M059J (cell line): Measurements from ENCODE around the gene SNCAIP. TPM values are rescaled to one million over a fixed set of nuclear protein-coding genes. Genes with fewer than 3 reads are reported as not detected.

Source experiments
- DNase-seq: peaks from one replicate; pipeline ENCODE4 v3.0.0-alpha.2; 2012; ENCODE audit warnings: low read depth
- total RNA-seq: library from RNA; depleted of rRNA; stranded (reverse); fragments of >200 nt; shearing (Covaris generic); gene quantifications from 2 replicates; pipeline ENCODE4 v1.2.3, GENCODE V29; 2014; rRNA removed

SNCAIP gene
- total RNA-seq, result 0.39 and 0.44 TPM in 2 replicates

- DNase-seq, result peak; percentile 46
Measured at GRCh38 chr5:122311961-122312590, at the start of gene SNCAIP. Gene SNCAIP, plus strand, starts transcription at chr5:122312237. Its CDS starts 78,898 bp downstream, at chr5:122391135.

GRCh38 chr5:122263352-122264030 lies 48.5 kb upstream of the SNCAIP start:
- DNase-seq, result peak; percentile 42

GRCh38 chr5:122264610-122265009 lies 47.4 kb upstream of the SNCAIP start:
- peak; percentile 37 for DNase-seq

GRCh38 chr5:122267185-122267584 lies 44.9 kb upstream of the SNCAIP start:
- DNase-seq, result peak; percentile 24

- no peak for DNase-seq
Measured at GRCh38 chr5:122273696-122274095, 38.3 kb upstream of the SNCAIP start.

GRCh38 chr5:122283592-122283991 lies 28.4 kb upstream of the SNCAIP start:
- no peak for DNase-seq

GRCh38 chr5:122286541-122286940 lies 25.5 kb upstream of the SNCAIP start:
- no peak for DNase-seq

- no peak for DNase-seq
Measured at GRCh38 chr5:122287101-122287500, 24.9 kb upstream of the SNCAIP start.

GRCh38 chr5:122291000-122291901 lies 20.8 kb upstream of the SNCAIP start:
- peak; percentile 53 for DNase-seq

GRCh38 chr5:122292332-122292731 lies 19.7 kb upstream of the SNCAIP start:
- DNase-seq, result no peak

GRCh38 chr5:122295138-122295537 lies 16.9 kb upstream of the SNCAIP start:
- peak; percentile 17 for DNase-seq

- DNase-seq, result no peak
Measured at GRCh38 chr5:122296871-122297270, 15.2 kb upstream of the SNCAIP start.

GRCh38 chr5:122297587-122298298 lies 14.3 kb upstream of the SNCAIP start:
- no peak for DNase-seq

GRCh38 chr5:122300374-122300773 lies 11.7 kb upstream of the SNCAIP start:
- no peak for DNase-seq

GRCh38 chr5:122301016-122301415 lies 11.0 kb upstream of the SNCAIP start:
- no peak for DNase-seq

- DNase-seq, result no peak
Measured at GRCh38 chr5:122304471-122305215, 7.4 kb upstream of the SNCAIP start.

GRCh38 chr5:122306461-122306860 lies 5.6 kb upstream of the SNCAIP start:
- DNase-seq, result no peak

- no peak for DNase-seq
Measured at GRCh38 chr5:122310889-122311288, 1.1 kb upstream of the SNCAIP start.

GRCh38 chr5:122311497-122311960 lies 508 bp upstream of the SNCAIP start:
- no peak for DNase-seq

GRCh38 chr5:122312591-122313406 lies 762 bp downstream of the SNCAIP start:
- peak; percentile 25 for DNase-seq
